ENCODE results near the gene DNAJB8.

DNAJB8 gene

DNA sequence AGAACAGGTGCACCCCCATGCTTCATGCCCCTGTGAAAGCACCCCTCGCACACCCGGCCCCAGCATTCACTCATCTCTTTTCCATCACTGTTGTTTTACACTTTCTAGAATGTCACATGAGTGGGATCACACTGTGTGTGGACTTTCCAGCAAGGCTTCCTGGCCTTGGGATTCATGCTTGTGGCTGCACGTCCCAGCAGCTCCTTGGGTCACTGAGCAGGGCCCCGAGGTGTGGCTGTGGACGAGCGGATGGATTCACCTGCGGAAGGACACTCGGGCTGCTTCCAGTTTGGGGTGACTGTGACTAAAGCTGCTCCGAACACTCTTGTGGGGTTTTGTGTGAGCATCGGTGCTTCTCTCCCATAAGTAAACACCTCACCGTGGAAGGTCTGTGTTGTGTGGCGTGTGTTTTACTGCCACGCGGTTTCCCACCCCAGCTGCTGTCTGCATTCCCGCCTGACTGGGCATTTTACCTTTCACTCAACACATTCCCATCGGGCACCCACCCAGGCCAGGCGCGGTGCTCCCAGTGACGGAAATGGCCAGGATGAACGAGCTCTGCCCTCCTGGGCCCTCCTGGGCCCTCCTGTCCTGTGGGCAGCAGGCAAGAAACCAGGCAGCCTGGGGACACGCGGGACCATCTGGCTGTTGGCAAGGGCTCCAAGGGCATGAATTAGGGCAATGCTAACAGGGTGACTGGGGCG lies 41.4 kb downstream of the DNAJB8 start:
- DNase-seq: peak; percentile 14
- no peak overlapping the region for H3K9ac ChIP-seq (ENCODE audit: low read length)
- H3K23ac ChIP-seq (ENCODE audit: low read length in 2 of 2): no peak overlapping the region
- no peak overlapping the region for H3K4me2 ChIP-seq (ENCODE audit: low read length, poor library complexity, severe bottlenecking)
- no peak overlapping the region for H2BK15ac ChIP-seq (ENCODE audit: low read depth, poor library complexity, severe bottlenecking)
- H3K4ac ChIP-seq (ENCODE audit: low read depth in 1 of 2, low read length in 2 of 2): no peak overlapping the region
- H3K27me3 ChIP-seq (ENCODE audit: control insufficient read depth in 1 of 2, insufficient read depth in 1 of 2, low read length in 2 of 2): peaks cover 48 to 93% of the 10 kb centered on the region in 2 experiments
- H3K14ac ChIP-seq (ENCODE audit: low read length in 2 of 2): no peak overlapping the region
- H2BK5ac ChIP-seq (ENCODE audit: low read depth, low read length, poor library complexity, severe bottlenecking): no peak overlapping the region
- H3K18ac ChIP-seq (ENCODE audit: low read depth in 1 of 2, low read length in 2 of 2): peak overlapping the region in 1 of 2 experiments; percentile 37
- 92% methylated on average over 23 of the region's 23 CpGs for WGBS
- no peak overlapping the region for H2BK120ac ChIP-seq (ENCODE audit: low read depth, low read length)
- no peak overlapping the region for H2AFZ ChIP-seq (ENCODE audit: low read depth, low read length)
- no peaks in the 10 kb centered on the region for H3K36me3 ChIP-seq (ENCODE audit: control insufficient read depth in 1 of 2, insufficient read depth in 2 of 2, low read depth in 1 of 2, low read length in 2 of 2)
- peak overlapping the region; percentile 31 for H4K91ac ChIP-seq (ENCODE audit: low read length)
- no peaks in the 10 kb centered on the region for H3K79me1 ChIP-seq (replicated peaks; ENCODE audit: low read length, poor library complexity, severe bottlenecking)
- no peaks in the 10 kb centered on the region for H3K9me3 ChIP-seq (ENCODE audit: control insufficient read depth, low read length)
- H2BK12ac ChIP-seq (ENCODE audit: low read length in 2 of 2): peak overlapping the region in 1 of 2 experiments; percentile 60
- H3K4me1 ChIP-seq (ENCODE audit: control insufficient read depth, insufficient read depth, low read depth, low read length): peaks cover 13% of the 10 kb centered on the region
- H3K27ac ChIP-seq (ENCODE audit: low read length, poor library complexity, severe bottlenecking): no peak overlapping the region
- H2AK5ac ChIP-seq (ENCODE audit: low read length, severe bottlenecking): no peak overlapping the region
- H4K8ac ChIP-seq (ENCODE audit: low read length): no peak overlapping the region
- no peak overlapping the region for H3K4me3 ChIP-seq (ENCODE audit: insufficient read depth in 1 of 2, low read depth in 1 of 2, low read length in 2 of 2)

DNA sequence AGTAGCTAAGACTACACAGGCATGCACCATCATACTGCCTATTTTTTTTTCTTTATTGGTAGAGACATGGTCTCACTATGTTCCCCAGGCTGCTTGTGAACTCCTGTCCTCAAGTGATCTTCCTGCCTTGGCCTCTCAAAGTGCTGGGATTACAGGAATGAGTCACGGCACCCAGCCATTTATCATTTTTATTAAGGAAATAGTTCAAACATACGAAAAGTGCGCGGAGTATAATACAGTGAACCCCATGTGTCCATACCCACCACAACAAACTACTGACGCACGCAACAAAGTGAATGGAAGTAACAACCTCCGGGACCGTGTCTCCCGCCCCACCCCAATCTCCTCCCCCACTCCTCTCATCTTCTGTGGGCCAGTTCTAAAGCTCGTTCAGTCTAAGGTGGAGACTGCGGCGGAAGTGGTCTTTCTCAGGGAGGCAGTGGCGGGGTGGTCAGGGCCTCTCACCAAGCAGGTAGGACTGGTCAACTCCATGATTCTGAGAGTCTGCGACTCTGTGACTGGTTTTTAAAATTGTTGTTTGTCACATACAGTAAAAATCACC lies 42.1 kb downstream of the DNAJB8 start:
- Histone ChIP-seq H3K4me1 (ENCODE audit: control insufficient read depth, insufficient read depth, low read depth, low read length) (peaks cover 13% of the 10 kb centered on the region), H3K27ac (ENCODE audit: low read length, poor library complexity, severe bottlenecking) (no peak overlapping the region)

DNA sequence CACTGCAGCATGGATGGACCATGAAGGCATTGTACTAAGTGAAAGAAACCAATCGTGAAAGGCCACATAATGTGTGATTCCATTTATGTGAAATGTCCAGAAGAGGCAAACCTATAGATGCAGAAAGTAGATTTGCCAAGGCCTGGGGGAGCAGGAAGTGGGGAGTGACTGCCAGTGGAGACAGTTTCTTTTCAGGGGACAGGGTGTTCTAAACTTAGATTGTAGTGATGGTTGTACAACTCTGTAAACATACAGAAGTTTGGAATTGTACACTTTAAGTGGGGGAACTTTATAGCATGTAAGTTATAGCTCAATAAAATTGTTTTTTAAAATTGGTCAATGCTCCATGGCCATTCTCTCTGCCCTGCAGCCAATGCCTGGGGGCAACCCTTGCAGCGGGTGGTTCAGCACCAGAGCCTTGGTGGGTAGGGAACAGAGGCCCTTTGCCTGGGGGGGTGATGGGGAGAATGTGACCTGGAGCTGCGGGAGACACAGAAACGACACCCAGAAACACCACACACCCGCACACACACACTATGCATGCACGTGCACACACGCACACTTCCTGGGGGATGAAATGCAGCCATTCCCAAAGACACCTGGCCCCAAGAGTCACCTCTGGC lies 43.1 kb downstream of the DNAJB8 start:
- no peaks in the 10 kb centered on the region for H3K36me3 ChIP-seq (ENCODE audit: control insufficient read depth in 1 of 2, insufficient read depth in 2 of 2, low read depth in 1 of 2, low read length in 2 of 2)
- H3K4me2 ChIP-seq (ENCODE audit: low read length, poor library complexity, severe bottlenecking): no peak overlapping the region
- peak overlapping the region in 1 of 2 experiments; percentile 59 for H3K18ac ChIP-seq (ENCODE audit: low read depth in 1 of 2, low read length in 2 of 2)
- H3K14ac ChIP-seq (ENCODE audit: low read length in 2 of 2): peak overlapping the region in 1 of 2 experiments; percentile 44
- H2AK5ac ChIP-seq (ENCODE audit: low read length, severe bottlenecking): no peak overlapping the region
- H3K4me1 ChIP-seq (ENCODE audit: control insufficient read depth, insufficient read depth, low read depth, low read length): peaks cover 13% of the 10 kb centered on the region
- H3K23ac ChIP-seq (ENCODE audit: low read length in 2 of 2): peak overlapping the region in 1 of 2 experiments; percentile 62
- no peak overlapping the region for H2AFZ ChIP-seq (ENCODE audit: low read depth, low read length)
- no peak overlapping the region for H2BK15ac ChIP-seq (ENCODE audit: low read depth, poor library complexity, severe bottlenecking)
- peak overlapping the region in 1 of 2 experiments; percentile 4 for H3K4me3 ChIP-seq (ENCODE audit: insufficient read depth in 1 of 2, low read depth in 1 of 2, low read length in 2 of 2)
- H3K4ac ChIP-seq (ENCODE audit: low read depth in 1 of 2, low read length in 2 of 2): peak overlapping the region; percentile 58 to 62
- no peaks in the 10 kb centered on the region for H3K79me1 ChIP-seq (replicated peaks; ENCODE audit: low read length, poor library complexity, severe bottlenecking)
- WGBS: 90% methylated on average over 7 of the region's 7 CpGs
- H3K27me3 ChIP-seq (ENCODE audit: control insufficient read depth in 1 of 2, insufficient read depth in 1 of 2, low read length in 2 of 2): peaks cover 34 to 93% of the 10 kb centered on the region in 2 experiments
- no peak overlapping the region for H2BK5ac ChIP-seq (ENCODE audit: low read depth, low read length, poor library complexity, severe bottlenecking)
- no peak overlapping the region for H2BK120ac ChIP-seq (ENCODE audit: low read depth, low read length)
- peak overlapping the region; percentile 29 to 81 for H2BK12ac ChIP-seq (ENCODE audit: low read length in 2 of 2)
- no peak overlapping the region for H4K8ac ChIP-seq (ENCODE audit: low read length)
- no peaks in the 10 kb centered on the region for H3K9me3 ChIP-seq (ENCODE audit: control insufficient read depth, low read length)
- DNase-seq: peak; percentile 21
- no peak overlapping the region for H3K27ac ChIP-seq (ENCODE audit: low read length, poor library complexity, severe bottlenecking)
- H4K91ac ChIP-seq (ENCODE audit: low read length): peak overlapping the region; percentile 74
- H3K9ac ChIP-seq (ENCODE audit: low read length): no peak overlapping the region

More for the DNA sequence above, 42.1 kb downstream of the DNAJB8 start:
- peaks cover 41 to 93% of the 10 kb centered on the region in 2 experiments for H3K27me3 ChIP-seq (ENCODE audit: control insufficient read depth in 1 of 2, insufficient read depth in 1 of 2, low read length in 2 of 2)
- no peaks in the 10 kb centered on the region for H3K36me3 ChIP-seq (ENCODE audit: control insufficient read depth in 1 of 2, insufficient read depth in 2 of 2, low read depth in 1 of 2, low read length in 2 of 2)
- H2BK12ac ChIP-seq (ENCODE audit: low read length in 2 of 2): no peak overlapping the region
- no peak overlapping the region for H3K9ac ChIP-seq (ENCODE audit: low read length)
- no peak overlapping the region for H3K4me2 ChIP-seq (ENCODE audit: low read length, poor library complexity, severe bottlenecking)
- no peak overlapping the region for H2BK120ac ChIP-seq (ENCODE audit: low read depth, low read length)
- H2BK15ac ChIP-seq (ENCODE audit: low read depth, poor library complexity, severe bottlenecking): no peak overlapping the region
- 42% methylated on average over 14 of the region's 14 CpGs for WGBS
- H3K4ac ChIP-seq (ENCODE audit: low read depth in 1 of 2, low read length in 2 of 2): no peak overlapping the region
- no peak overlapping the region for H3K14ac ChIP-seq (ENCODE audit: low read length in 2 of 2)
- no peak overlapping the region for H3K18ac ChIP-seq (ENCODE audit: low read depth in 1 of 2, low read length in 2 of 2)
- DNase-seq: peak; percentile 92
- H3K23ac ChIP-seq (ENCODE audit: low read length in 2 of 2): no peak overlapping the region
- no peaks in the 10 kb centered on the region for H3K9me3 ChIP-seq (ENCODE audit: control insufficient read depth, low read length)
- H3K4me3 ChIP-seq (ENCODE audit: insufficient read depth in 1 of 2, low read depth in 1 of 2, low read length in 2 of 2): no peak overlapping the region
- no peak overlapping the region for H2BK5ac ChIP-seq (ENCODE audit: low read depth, low read length, poor library complexity, severe bottlenecking)
- H2AFZ ChIP-seq (ENCODE audit: low read depth, low read length): no peak overlapping the region
- no peak overlapping the region for H4K8ac ChIP-seq (ENCODE audit: low read length)
- H2AK5ac ChIP-seq (ENCODE audit: low read length, severe bottlenecking): no peak overlapping the region
- H4K91ac ChIP-seq (ENCODE audit: low read length): no peak overlapping the region
- no peaks in the 10 kb centered on the region for H3K79me1 ChIP-seq (replicated peaks; ENCODE audit: low read length, poor library complexity, severe bottlenecking)
